Embryonic facial prominence (tissue), 1 donor: ENCODE measurements around the gene ZNF318.
"Not testable (repeated sequence)": the region's sequence is repeated elsewhere in the genome, so short reads cannot be mapped to it uniquely, and the experiment has no call there.

Source experiments
- DNase-seq: peaks from one replicate; pipeline ENCODE4 v3.0.0-alpha.2; 2016; ENCODE audit errors: extremely low spot score

Gene ZNF318

DNA sequence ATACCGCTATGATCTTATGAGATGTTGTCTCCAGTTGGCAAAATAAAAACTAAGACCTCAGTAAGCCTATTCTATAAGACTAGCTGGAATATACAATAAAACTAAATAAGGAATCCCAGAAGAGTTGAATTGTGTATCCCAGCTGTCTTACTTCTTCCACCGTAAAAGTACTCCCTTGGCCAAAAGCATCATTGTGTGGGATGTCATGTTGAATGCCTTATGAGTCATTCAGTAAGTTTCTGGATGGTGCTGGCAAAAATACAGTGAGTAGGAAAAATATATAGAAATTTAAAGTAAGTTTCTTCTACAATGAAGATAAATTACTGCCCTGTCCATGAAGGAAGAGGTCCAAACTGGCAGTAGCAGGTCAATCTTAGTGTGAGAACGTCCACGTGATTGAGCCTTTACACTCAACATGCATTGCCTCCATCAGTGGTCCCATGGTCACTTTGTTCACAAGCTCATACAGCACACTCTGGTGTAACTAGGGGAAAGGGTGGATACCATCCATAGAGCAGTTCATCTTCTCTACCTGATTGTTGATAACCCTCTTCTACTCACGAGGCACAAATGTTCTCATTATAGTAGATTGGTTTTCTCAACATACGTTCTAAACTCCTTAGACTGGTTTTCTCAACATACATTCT, 13.7 kb upstream of the ZNF318 start:
- no peak for DNase-seq

DNA sequence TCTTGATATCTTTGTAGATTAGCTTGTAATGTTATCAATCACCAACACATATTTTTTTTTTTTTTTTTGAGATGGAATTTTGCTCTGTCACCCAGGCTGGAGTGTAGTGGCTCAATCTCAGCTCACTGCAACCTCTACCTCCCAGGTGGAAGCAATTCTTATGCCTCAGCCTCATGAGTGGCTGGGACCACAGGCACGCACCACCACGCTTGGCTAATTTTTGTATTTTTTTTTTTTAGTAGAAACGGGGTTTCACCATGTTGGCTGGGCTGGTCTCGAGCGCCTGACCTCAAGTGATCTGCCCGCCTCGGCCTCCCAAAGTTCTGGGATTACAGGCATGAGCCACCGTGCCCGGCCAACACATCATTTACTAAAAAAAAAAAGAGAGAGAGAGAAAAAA, 11.4 kb upstream of the ZNF318 start:
- DNase-seq: not testable (repeated sequence)

DNA sequence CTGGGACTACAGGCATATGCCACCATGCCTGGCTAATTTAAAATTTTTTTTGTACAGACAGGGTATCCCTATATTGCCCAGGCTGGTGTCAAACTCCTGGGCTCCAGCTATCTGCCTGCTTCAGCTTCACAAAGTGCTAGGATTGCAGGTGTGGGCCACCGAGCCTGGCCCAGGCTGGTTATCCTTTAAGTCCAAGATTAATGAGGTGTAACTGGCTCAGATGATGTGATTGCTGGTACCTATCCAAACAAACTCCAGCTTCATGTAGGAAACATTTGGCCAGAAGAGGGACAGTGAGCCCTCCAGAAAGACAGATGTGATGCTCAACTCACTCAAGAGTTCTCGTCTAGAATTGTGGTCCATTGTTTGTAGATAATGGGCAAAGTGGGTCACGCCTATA, 9.2 kb upstream of the ZNF318 start:
- no peak for DNase-seq

DNA sequence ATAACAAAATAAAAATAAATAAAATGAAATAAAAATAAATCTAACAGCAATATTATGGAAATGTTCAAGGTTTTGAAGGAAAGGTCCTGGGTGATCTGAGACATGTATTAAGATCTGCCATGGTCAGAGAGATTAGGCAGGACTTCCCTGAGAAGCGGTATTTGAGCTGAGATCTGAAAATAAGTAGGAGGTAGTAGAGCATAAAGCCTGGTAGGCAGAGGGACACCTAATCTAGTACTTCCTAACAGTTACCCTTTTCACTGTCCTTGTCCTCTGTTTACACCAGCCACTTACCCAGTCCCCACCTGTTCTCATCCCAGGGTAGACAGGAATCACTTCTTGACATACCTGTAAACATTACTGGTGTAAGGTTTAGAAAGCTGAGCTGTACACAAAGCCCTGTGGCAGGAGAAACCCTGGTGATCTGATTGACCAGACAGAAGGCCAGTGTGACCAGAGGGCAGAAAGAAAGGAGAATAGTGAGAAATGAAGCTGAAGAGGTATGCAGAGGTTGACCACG, 8.3 kb upstream of the ZNF318 start:
- no peak for DNase-seq

DNA sequence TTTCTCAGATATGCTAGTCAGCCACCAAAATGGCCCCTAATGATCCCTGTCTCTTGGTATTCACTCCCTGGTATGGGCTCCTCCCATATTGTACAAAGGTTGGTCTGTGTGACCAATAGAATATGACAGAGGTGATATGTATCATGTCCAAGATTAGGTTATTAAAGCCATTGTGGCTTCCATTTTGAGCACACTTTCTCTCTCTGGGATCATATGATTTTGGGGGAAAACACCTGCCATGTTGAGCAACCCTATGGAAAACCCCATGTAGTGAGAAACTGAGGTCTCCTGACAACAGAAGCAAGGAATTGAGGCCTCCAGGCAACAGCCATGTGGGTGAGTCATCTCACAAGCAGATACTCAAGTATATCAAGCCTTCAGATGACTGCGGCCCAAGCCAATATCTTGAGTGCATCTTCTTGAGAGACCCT, 7.1 kb upstream of the ZNF318 start:
- no peak for DNase-seq

DNA sequence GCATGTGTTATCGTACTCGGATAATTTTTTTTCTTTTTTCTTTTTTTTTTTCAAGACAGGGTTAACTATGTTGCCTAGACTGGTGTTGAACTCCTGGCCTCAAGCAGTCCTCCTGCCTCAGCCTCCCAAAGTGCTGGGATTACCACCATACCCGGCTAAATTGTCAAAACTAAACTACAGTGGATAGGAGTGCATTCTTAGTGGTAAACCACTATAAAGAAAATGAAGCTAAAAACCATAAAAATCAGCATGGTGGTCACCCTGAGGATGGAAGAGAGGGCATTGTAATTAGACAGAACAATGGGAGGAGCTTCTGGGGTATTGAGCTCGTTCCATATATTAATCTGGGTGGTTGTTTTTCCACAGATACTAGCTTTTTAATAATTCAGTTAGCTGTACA, 6.2 kb upstream of the ZNF318 start:
- DNase-seq: no peak

DNA sequence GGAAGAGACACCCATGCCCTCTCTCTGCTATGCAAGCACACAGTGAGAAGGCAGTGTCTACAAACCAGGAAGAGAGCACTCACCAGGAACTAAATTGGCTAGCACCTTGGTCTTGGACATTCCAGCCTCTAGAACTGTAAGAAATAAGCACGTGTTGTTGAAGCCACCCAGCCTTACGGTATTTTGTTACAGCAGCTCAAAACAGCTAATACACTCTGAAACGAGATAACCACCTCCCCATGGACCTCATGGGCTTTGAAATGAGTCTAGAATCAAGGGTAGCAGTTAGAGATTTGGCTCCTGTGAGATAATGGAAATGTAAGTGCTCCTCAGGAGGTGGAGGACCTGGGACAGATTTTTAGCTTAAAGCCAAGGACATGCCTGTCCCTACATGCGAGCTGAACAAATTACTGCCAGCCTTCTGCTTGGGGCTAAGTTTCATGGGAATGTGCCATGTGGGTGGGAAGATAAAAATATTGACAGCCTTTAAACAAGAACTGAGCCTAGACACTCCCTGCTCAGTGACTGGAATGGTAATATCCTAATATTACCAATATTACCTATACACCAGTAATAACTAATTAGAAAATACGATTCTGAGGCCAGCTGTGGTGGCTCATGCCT, 3.9 kb upstream of the ZNF318 start:
- no peak for DNase-seq

DNA sequence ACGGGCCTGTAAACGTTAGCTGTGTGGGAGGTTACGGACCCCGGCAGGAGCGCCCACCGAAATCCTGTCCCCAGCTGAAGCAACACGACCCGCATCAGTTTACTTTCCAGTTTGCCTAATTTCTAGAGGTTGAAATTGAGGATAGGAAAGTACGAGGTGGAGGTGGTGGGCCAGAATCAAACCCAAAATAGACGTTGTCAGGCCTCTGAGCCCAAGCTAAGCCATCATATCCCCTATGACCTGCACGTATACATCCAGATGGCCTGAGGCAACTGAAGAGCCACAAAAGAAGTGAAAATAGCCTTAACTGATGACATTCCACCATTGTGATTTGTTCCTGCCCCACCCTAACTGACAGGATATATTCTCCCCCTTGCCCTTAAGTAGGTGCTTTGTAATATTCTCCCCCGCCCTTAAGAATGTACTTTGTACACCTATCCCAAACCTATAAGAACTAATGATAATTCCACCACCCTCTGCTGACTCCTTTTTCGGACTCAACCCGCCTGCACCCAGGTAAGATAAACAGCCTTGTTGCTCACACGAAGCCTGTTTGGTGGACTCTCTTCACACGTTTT, 645 bp upstream of the ZNF318 start:
- not testable (repeated sequence) for DNase-seq

DNA sequence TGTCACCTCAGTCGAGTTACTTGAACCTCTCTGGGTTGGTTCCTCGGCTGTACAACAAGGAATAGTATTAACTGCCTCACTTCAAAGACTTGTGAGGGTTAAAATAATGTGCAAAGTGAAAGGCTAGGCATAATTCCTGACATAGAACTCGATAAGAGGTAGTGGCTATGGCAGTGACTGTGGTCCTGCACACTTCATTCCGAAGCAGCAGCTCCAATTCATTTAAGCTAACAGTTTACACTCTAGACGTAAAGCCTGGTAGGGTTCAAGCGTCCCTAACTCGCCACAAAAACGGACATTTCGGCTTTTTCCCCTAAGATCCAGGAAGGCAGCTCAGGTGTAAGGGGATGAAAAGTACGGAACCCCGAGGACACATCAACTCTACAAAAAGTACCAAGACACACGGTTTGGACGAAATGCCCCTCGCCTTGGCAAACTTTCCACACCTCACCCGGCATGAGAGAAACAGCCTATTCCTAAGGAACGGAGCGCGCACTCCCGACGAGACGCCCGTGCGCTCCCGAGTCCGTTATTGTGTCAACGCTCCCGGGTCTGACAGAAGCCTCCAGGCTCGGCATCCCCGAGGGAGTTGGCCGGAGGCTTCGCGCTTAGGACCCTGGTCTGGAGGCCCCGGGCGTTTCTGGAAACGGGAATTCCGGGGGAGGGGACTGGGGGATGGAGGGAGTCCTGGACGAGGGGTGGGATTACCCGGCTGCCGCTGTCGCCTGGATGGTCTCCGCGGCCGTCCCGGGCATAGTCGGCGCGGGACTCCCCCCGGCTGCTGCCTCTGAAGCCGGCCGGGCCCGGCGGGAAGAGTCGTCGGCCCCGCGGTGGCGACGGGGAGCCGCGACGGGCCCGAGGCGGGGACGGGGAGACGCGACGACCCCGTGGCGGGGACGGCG, 937 bp downstream of the ZNF318 start:
- no peak for DNase-seq

DNA sequence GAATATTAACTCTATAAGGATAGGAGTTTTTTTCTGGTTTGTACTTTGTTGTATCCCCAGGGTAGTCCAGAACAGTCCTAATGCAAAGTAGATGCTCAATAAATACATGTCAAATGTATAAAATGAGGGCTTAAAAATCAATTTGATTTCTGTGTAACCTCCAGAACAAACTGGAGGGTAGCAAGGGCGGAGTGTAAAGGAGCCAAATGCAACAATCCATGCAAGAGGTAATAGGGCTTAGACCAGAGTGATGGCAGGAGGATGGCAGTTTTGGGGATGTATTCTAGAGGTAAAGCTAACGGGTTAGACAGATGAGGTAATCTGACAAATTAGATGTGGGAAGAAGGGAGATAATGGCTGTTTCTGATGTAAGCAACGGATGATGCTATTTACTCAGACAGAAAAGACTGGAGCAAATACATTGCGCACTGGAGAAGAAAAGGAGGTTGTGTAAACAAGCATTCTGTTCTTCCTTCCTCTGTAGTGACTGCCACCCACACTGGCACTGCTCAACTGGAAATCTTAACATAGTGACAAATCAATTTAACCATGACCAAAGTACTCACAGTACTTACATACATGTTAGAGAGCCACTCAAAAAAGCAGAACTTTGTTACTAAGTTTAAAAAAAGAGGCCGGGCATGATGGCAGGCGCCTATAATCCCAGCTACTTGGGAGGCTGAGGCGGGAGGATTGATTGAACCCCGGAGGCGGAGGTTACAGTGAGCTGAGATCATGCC, 2.0 kb downstream of the ZNF318 start:
- DNase-seq: no peak

DNA sequence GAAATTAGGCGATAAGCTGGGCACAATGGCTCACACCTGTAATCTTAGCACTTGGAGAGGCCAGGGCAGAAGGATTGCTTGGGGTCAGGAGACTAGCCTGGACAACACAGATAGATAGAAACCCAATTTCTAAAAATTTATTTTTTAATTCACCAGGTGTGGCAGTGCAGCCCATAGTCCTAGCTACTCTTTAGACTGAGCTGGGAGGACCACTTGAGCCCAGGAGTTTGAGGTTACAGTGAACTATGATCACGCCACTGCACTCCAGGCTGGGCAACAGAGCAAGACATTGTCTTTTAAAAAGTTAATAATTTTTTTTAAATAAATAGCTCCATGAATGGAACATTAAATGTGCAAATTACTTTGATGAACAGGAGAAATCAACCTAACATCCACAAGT, 8.2 kb downstream of the ZNF318 start:
- DNase-seq: no peak

DNA sequence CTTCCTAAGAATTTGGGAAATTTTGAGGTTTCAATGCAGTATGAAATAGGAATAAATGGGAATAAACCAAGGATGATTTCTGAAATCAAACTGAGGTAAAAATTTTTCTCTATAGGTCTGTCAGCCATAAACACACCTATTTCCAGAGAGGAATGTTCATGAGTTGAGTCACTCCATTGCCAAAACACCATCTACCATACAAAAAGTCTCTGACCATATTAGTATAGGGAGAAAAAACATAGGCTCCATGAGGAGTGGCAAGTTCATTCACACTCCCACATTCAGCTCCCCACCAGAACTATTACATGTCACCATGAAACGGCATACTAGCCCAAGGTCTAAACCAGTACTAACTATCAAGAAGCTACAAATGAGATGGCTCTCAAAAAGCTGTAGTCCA, 9.6 kb downstream of the ZNF318 start:
- DNase-seq: no peak

DNA sequence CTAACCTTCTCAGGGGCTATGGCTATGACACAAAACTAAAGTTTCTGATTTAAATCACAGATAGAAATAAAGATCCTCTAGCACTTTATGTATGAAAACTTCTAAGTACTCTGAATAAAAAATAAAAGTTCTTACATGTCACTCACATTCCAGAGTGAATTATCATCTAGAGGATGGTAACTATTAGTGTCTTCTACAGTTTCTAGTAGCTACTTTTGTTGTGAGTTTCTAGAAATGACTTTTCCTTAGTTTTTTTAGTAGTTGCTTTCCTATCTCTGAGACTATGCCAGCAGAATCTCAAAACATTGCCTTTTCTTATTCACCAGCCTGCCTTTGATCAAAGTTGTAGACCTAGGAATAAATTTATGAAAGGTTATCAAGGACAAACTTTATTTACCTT, 10.1 kb downstream of the ZNF318 start:
- DNase-seq: no peak

DNA sequence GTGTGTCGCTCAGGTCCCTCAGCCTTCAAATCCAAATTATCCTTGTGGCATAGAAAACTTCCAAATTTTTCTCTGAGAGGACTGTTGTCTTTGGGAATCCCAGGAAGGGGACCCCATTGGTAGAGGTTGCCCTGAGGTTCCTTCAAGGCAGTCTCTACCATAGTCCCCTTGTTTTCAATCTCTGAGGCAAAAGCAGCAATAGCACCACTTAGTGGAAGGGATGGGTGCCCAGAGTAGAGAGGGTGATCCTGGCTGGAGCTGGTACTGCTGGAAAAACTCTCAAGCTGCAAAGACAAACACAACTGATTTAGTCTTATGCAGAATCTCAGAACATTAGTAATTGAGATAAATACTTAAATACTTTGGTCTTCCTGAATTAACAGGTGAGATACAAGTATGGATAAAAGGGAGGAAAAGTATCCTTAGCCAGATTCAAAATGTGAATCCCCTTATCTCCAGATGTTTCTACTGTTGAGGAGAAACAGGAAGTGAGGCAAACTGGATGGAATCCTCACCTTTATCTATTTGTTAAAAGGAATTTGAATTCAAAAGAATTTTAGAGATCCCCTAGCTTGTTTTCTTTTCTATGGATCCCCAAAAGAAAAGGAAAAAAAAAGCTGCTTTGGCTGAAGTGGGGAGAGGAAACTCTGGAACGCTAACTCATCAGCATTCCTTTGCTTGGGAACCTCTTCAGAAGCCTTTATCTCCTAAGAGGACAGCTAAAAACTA, 13.4 kb downstream of the ZNF318 start:
- DNase-seq: no peak

DNA sequence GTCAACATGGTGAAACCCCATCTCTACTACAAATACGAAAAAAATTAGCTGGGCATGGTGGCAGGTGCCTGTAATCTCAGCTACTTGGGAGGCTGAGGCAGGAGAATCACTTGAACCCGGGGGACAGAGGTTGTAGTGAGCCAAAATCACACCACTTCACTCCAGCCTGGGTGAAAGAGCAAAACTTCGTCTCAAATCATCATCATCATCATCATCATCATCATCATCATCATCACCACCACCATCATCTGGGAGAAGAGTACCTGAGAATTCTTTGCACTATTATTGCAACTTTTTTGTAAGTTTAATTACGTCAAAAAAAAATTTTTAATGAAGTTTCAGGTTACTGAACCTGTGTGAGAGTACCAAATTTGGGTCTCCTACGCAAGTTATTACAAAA, 17.5 kb downstream of the ZNF318 start:
- not testable (repeated sequence) for DNase-seq

DNA sequence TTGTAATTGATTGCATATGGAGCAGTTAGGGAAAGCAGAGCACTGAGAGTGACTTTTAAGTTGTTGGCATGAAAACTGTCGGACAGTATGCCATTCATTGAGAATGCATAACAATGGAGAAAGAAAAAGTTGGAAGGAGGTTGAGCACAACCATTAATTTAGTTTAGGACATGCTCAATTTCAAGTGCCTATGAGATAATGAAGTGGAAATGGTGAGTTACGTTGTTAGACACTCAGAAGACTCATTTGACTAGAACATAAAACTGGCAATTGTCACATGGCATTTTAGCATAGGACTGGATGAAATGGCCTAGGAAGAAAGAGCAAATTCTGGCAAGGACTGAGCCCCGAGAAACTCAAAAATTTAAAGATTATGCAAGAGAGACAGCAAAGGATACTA, 22.0 kb downstream of the ZNF318 start:
- no peak for DNase-seq

DNA sequence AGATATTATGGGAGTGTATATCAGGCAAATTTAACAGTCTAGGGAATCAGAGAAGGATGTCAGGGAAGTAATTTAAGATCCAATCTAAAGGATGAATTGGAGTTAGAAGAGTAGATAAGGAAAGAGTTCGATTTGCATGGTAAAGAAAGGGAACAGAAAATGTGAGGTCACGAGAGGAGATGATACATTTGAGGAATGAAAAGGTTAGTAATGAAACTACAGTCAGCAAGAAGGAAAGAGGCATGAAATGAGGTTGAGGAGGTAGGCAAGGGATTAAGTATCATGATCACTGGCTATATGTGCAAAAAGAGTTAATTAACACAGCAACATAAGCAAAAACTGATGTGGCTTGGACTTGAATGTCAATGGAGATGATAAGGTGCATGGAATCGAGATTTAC, 22.4 kb downstream of the ZNF318 start:
- DNase-seq: no peak

DNA sequence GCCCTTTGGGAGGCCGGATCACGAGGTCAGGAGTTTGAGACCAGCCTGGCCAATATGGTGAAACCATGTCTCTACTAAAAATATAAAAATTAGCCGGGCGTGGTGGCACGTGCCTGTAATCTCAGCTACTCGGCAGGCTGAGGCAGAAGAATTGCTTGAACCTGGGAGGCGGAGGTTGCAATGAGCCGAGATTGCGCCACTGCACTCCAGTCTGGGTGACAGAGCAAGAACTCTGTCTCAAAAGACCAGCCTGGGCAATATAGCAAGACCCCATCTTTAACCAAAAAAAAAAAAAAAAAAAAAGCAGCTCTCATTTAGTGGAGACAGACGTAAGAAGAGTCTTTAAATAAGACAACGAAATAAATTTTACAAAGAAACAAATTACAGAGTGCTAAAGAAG, 23.2 kb downstream of the ZNF318 start:
- DNase-seq: not testable (repeated sequence)

DNA sequence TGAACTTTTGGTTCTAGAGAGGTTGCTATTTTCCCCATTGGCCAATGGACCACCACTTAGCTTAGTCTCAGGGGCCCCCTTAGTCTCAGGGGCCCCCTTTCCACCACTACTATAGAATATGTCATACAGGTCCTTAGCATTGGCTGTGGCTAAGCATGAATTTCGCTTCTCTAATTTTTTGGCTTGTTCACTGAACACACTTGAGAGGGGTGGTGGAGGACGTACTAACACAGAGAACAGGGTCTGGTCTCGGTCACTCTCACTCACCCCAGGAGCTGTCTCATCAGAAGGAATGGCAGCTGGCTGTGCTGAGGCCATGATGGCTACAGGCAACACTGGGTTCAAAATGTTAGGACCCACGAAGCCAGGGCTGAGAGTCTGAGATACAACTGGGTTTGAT, 30.3 kb downstream of the ZNF318 start:
- DNase-seq: no peak

DNA sequence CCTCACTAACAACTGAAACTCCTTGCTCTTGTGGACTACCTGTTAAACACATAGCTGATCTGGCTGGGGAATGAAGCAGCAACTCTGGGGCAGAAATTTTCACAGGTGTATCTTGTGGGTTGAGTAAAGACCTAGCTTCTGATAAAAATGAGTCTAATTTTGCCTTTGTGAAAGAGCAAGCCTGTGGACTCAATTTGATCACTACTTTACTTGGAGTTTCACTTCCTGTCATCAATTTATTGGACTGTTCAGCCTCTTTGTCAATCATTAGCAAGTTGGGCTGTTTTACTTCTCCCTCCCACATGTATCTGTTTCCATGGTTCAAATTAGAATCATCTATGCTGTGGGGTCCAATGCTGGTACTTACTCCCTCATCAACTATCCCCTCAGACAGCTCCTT, 31.2 kb downstream of the ZNF318 start:
- DNase-seq: no peak

DNA sequence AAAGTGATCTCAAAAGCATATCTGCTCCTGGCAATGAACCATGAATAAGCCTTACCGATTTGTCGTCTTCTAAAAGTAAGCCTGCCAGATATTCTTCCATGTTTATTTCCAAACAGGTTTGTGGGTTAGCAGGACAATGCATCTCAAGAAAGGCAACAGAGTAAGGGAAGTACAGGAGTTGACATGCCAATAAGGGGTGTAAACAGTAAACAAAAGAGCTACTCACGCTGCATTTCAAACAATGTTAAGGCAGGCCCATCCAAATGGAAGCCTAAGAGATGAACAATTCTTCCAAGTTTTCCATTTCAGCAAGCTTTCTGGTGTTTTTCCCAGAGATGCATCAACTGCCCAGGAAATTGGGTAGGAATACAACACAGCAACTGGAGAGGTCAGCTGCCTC, 33.1 kb downstream of the ZNF318 start:
- DNase-seq: no peak
